ENCODE results near the gene CEP170.

GRCh38 chr1:243275316-243275715 is 20.2 kb upstream of the CEP170 start:
- TF ChIP-seq ZNF133 (tag by site-specific recombination; IDR thresholded peaks at IDR 0.05): no peak
- TF ChIP-seq CTCF (tag by site-specific recombination; IDR thresholded peaks at IDR 0.05): no peak
- TF ChIP-seq ZNF558 (tag by site-specific recombination; IDR thresholded peaks at IDR 0.05): no peak
- no peak for TF ChIP-seq ZSCAN30 (tag by site-specific recombination; IDR thresholded peaks at IDR 0.05)
- TF ChIP-seq ZNF660 (tag by site-specific recombination; IDR thresholded peaks at IDR 0.05): no peak
